ENCODE data around the gene LDLR.

LDLR gene

DNA sequence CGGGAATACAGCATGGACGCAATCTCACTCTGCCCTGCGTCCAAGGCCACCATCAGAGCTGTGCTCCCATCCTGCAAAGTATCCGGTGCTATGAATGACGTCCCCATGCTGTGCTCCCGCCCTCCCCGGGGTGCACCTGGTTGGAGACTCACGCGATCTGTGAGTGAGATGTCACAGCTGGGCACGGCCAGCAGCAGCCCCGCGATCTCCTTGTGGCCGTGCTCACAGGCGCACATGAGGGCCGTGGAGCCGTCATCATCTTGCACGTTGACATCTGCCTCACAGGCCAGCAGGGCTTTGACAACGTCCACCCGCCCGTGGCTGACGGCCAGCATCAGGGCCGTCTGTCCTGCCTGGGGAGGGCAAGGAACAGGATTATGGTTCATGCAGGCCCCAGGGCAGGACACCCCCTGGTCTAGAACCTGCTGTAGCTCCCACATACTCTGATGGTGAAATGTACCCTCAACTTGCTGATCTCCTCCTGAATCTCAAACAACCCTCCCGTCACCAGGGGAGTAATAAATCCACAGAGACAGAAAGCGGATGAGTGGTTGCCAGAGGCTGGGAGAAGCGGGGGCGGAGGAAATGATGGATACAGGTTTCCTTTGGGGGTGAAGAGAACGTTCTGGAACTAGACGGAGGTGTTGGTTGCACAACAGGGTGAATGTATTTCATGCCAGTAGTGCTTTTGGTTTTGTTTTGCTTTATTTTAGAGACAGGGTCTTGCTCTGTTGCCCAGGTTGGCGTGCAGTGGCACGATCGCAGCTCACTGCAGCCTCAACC, 80.8 kb downstream of the LDLR start:
- H3K4me3 ChIP-seq (ENCODE audit: low read depth, low read length) = no peak overlapping the region

DNA sequence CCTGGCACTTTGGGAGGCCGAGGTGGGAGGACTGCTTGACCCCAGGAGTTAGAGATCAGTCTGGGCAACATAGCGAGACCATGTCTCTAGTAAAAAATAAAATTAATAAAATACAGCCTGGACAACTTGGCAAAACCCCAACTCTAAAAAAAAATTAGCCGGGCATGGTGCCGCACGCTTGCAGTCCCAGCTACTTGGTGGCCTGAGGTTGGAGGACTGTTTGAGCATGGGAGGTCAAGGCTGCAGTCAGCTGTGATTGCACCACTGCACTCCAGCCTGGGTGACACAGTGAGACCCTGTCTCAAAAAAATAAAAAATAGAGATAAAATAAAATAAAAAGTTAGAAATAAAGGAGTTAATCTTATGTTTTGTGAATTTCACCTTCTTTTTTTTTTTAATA, 81.9 kb downstream of the LDLR start:
- TF ChIP-seq, protein P1, sequence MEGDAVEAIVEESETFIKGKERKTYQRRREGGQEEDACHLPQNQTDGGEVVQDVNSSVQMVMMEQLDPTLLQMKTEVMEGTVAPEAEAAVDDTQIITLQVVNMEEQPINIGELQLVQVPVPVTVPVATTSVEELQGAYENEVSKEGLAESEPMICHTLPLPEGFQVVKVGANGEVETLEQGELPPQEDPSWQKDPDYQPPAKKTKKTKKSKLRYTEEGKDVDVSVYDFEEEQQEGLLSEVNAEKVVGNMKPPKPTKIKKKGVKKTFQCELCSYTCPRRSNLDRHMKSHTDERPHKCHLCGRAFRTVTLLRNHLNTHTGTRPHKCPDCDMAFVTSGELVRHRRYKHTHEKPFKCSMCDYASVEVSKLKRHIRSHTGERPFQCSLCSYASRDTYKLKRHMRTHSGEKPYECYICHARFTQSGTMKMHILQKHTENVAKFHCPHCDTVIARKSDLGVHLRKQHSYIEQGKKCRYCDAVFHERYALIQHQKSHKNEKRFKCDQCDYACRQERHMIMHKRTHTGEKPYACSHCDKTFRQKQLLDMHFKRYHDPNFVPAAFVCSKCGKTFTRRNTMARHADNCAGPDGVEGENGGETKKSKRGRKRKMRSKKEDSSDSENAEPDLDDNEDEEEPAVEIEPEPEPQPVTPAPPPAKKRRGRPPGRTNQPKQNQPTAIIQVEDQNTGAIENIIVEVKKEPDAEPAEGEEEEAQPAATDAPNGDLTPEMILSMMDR (IDR thresholded peaks at IDR 0.05; ENCODE audit: low read depth, low read length) = no peak
- H3K4me3 ChIP-seq (ENCODE audit: low read depth, low read length) = no peak overlapping the region

More for the DNA sequence above, 80.8 kb downstream of the LDLR start:
- TF ChIP-seq, protein P1 (IDR thresholded peaks at IDR 0.05; ENCODE audit: low read depth, low read length) = no peak

DNA sequence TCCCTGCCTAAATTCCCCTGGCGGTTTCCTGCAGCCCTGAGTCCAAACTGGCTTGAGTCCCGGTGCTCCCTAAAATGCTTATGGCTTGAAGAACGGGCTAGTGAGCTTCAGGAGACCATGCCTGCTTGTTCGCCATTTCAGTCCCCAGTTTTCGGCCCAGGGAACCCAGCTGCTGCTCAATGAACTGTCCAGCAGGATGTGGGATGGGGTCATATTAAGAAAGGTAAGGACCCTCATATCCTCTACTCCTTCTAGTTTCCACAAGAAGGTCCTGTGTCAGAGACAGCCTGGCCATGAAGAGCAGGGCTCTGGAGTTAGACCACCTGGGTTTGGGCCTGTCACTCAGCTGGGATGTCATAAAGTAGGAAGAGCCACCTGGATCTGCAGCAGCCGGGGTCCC, 83.3 kb downstream of the LDLR start:
- TF ChIP-seq, protein P1 (IDR thresholded peaks at IDR 0.05; ENCODE audit: low read depth, low read length) = no peak
- no peak overlapping the region for H3K4me3 ChIP-seq (ENCODE audit: low read depth, low read length)

DNA sequence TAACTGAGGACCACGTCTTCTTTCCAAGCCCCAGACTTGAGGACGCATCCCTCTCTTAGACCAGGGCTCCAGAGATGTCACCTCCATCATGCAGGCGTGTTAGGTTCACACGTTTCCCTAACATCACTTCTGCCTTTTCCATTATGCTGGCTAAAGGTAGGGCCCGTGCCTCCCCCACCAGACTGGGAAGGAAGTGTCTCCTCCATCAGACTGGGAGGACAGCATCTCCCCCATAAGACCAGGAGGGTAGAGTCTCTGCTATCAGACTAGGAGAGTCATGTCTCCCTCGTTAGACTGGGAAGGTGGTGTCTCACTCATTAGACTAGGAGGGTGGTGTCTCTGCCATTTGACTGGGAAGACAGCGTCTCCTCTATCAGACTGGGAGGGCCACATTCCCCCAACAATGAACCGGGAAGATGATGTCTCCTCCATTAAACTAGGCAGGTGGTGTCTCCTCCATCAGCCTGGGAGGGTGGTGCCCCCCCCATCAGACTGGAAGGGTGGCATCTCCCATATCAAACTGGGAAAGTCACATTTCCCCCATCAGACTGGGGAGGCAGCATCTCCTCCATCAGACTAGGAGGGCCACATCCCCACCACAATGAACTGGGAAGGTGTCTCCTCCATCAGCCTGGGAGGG, 84.4 kb downstream of the LDLR start:
- TF ChIP-seq, protein P1 (IDR thresholded peaks at IDR 0.05; ENCODE audit: low read depth, low read length) = no peak

DNA sequence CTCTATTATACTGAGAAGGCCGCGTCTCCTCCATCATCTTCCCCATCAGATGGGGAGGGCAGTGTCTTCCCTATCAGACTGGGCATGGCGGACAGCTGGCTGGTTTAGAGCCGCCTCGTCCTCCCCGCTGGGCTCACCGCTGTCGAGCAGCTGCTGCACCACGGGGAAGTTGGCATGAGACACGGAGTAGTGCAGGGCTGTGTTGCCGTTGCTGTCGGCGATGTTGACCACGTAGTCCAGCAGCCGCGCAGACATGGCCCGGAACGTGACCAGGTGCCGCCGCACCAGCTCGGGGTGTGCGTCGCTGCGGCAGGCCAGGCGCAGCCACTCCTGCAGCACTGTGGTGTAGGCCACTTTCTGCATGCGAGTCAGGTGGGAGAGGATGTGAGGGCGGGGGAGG, 85.1 kb downstream of the LDLR start:
- no peak overlapping the region for H3K4me3 ChIP-seq (ENCODE audit: low read depth, low read length)
- TF ChIP-seq, protein P1 (IDR thresholded peaks at IDR 0.05; ENCODE audit: low read depth, low read length) = no peak

More for the DNA sequence above, 84.4 kb downstream of the LDLR start:
- no peak overlapping the region for H3K4me3 ChIP-seq (ENCODE audit: low read depth, low read length)

DNA sequence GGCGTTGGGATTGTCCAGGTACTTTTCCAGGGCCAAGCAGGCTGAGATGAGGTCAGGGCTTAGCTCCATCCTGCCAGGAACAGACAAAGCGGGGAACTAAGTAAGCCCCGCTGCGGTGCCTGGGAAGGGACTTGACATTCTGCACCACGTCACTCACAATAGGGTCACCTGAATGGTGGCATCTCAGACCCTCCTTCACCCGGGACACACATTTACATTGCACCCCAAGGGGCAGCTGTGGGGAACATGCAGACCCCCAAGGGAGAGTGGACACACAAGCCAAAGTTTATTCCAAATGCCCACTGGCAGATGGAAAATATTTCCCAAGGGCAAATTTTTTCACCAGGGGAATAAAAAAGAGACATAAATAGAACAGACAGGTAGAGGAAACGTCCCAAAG, 86.7 kb downstream of the LDLR start:
- no peak overlapping the region for H3K4me3 ChIP-seq (ENCODE audit: low read depth, low read length)
- TF ChIP-seq, protein P1 (IDR thresholded peaks at IDR 0.05; ENCODE audit: low read depth, low read length) = no peak
